ENCODE results near the gene YIPF3. TPM values are rescaled to one million over a fixed set of nuclear protein-coding genes. Genes with fewer than 3 reads are reported as not detected.
"Not testable (repeated sequence)": the region's sequence is repeated elsewhere in the genome, so short reads cannot be mapped to it uniquely, and the experiment has no call there.

The YIPF3 gene
- total and polyA plus RNA-seq, 2 experiments from 2014 or later: 166 to 198 TPM

- H3K4me1 ChIP-seq (ENCODE audit: insufficient read depth): peaks cover 24% of the 10 kb centered on the region
- no peak for TF ChIP-seq EZH2 (IDR thresholded peaks at IDR 0.05; ENCODE audit: borderline replicate concordance)
- no peak for TF ChIP-seq CTCF (IDR thresholded peaks at IDR 0.05; ENCODE audit: poor library complexity)
- no peak for TF ChIP-seq EZH2phosphoT487 (IDR thresholded peaks at IDR 0.05; ENCODE audit: low read depth, severe bottlenecking, unreplicated experiment)
- no peak overlapping the region for H2AFZ ChIP-seq
- H3K4me2 ChIP-seq: no peak overlapping the region
- WGBS (ENCODE audit: low lambda C conversion rate, missing lambda C conversion rate): 93% methylated on average over 12 of the region's 12 CpGs
- H3K27me3 ChIP-seq: no peaks in the 10 kb centered on the region
- peaks cover 12% of the 10 kb centered on the region for H4K20me1 ChIP-seq (ENCODE audit: insufficient read depth, poor library complexity, severe bottlenecking)
- H3K27ac ChIP-seq: no peak overlapping the region
- H3K9me3 ChIP-seq (ENCODE audit: low read depth): no peaks in the 10 kb centered on the region
- H3K9me2 ChIP-seq (replicated peaks; ENCODE audit: insufficient read depth): no peaks in the 10 kb centered on the region
- no peaks in the 10 kb centered on the region for H3K36me3 ChIP-seq (replicated peaks; ENCODE audit: insufficient read depth, low read depth)
- no peak overlapping the region for H3K4me3 ChIP-seq
- no peak for DNase-seq (ENCODE audit: low spot score)
- peaks cover 17% of the 10 kb centered on the region for H3K79me2 ChIP-seq
Observed at GRCh38 chr6:43499028-43499815, 17.5 kb downstream of the YIPF3 start.

GRCh38 chr6:43498291-43498690 lies 18.4 kb downstream of the YIPF3 start:
- Histone ChIP-seq H3K4me1 (ENCODE audit: insufficient read depth) (peaks cover 29% of the 10 kb centered on the region), H3K79me2 (peaks cover 17% of the 10 kb centered on the region), H4K20me1 (ENCODE audit: insufficient read depth, poor library complexity, severe bottlenecking) (peaks cover 14% of the 10 kb centered on the region)
- H3K4me3 ChIP-seq; H3K27ac ChIP-seq; DNase-seq (ENCODE audit: low spot score); H3K9me2 ChIP-seq (replicated peaks; ENCODE audit: insufficient read depth); H3K4me2 ChIP-seq; H2AFZ ChIP-seq; H3K36me3 ChIP-seq (replicated peaks; ENCODE audit: insufficient read depth, low read depth); H3K27me3 ChIP-seq; H3K9me3 ChIP-seq (ENCODE audit: low read depth): not testable (repeated sequence)
- WGBS (ENCODE audit: low lambda C conversion rate, missing lambda C conversion rate): 96% methylated on average over 5 of the region's 5 CpGs

- Histone ChIP-seq H3K4me3 (no peak overlapping the region), H3K36me3 (replicated peaks; ENCODE audit: insufficient read depth, low read depth) (no peaks in the 10 kb centered on the region), H3K27me3 (no peaks in the 10 kb centered on the region), H3K79me2 (peaks cover 17% of the 10 kb centered on the region), H3K4me1 (ENCODE audit: insufficient read depth) (peaks cover 35% of the 10 kb centered on the region), H4K20me1 (ENCODE audit: insufficient read depth, poor library complexity, severe bottlenecking) (peaks cover 20% of the 10 kb centered on the region), H3K9me2 (replicated peaks; ENCODE audit: insufficient read depth) (no peaks in the 10 kb centered on the region), H3K9me3 (ENCODE audit: low read depth) (no peaks in the 10 kb centered on the region), H3K4me2 (no peak overlapping the region), H3K27ac (no peak overlapping the region), H2AFZ (no peak overlapping the region)
- TF ChIP-seq EZH2phosphoT487 (IDR thresholded peaks at IDR 0.05; ENCODE audit: low read depth, severe bottlenecking, unreplicated experiment): no peak
- no peak for TF ChIP-seq CTCF (IDR thresholded peaks at IDR 0.05; ENCODE audit: poor library complexity)
- TF ChIP-seq EZH2 (IDR thresholded peaks at IDR 0.05; ENCODE audit: borderline replicate concordance): no peak
- DNase-seq (ENCODE audit: low spot score): no peak
- 90% methylated on average over 12 of the region's 12 CpGs for WGBS (ENCODE audit: low lambda C conversion rate, missing lambda C conversion rate)
Observed at GRCh38 chr6:43497689-43498088, 19.0 kb downstream of the YIPF3 start.

GRCh38 chr6:43497129-43497396 lies 19.7 kb downstream of the YIPF3 start:
- WGBS (ENCODE audit: low lambda C conversion rate, missing lambda C conversion rate): 83% methylated on average over 6 of the region's 6 CpGs
- H2AFZ ChIP-seq: no peak overlapping the region
- no peaks in the 10 kb centered on the region for H3K9me3 ChIP-seq (ENCODE audit: low read depth)

More at GRCh38 chr6:43497129-43497396, 19.7 kb downstream of the YIPF3 start:
- H3K4me1 ChIP-seq (ENCODE audit: insufficient read depth): peaks cover 41% of the 10 kb centered on the region
- H3K4me2 ChIP-seq: no peak overlapping the region
- H3K27ac ChIP-seq: no peak overlapping the region
- no peaks in the 10 kb centered on the region for H3K27me3 ChIP-seq
- no peak for TF ChIP-seq EZH2phosphoT487 (IDR thresholded peaks at IDR 0.05; ENCODE audit: low read depth, severe bottlenecking, unreplicated experiment)
- TF ChIP-seq EZH2 (IDR thresholded peaks at IDR 0.05; ENCODE audit: borderline replicate concordance): no peak
- TF ChIP-seq CTCF (IDR thresholded peaks at IDR 0.05; ENCODE audit: poor library complexity): no peak
- no peak for DNase-seq (ENCODE audit: low spot score)
- no peaks in the 10 kb centered on the region for H3K36me3 ChIP-seq (replicated peaks; ENCODE audit: insufficient read depth, low read depth)
- no peaks in the 10 kb centered on the region for H3K9me2 ChIP-seq (replicated peaks; ENCODE audit: insufficient read depth)
- peaks cover 25% of the 10 kb centered on the region for H4K20me1 ChIP-seq (ENCODE audit: insufficient read depth, poor library complexity, severe bottlenecking)
- peaks cover 17% of the 10 kb centered on the region for H3K79me2 ChIP-seq
- no peak overlapping the region for H3K4me3 ChIP-seq

Data from hepatocyte (in vitro differentiated cells).